ENCODE measurements around the gene MXD4.
"Not testable (repeated sequence)": the region's sequence is repeated elsewhere in the genome, so short reads cannot be mapped to it uniquely, and the experiment has no call there.

Gene MXD4

DNA sequence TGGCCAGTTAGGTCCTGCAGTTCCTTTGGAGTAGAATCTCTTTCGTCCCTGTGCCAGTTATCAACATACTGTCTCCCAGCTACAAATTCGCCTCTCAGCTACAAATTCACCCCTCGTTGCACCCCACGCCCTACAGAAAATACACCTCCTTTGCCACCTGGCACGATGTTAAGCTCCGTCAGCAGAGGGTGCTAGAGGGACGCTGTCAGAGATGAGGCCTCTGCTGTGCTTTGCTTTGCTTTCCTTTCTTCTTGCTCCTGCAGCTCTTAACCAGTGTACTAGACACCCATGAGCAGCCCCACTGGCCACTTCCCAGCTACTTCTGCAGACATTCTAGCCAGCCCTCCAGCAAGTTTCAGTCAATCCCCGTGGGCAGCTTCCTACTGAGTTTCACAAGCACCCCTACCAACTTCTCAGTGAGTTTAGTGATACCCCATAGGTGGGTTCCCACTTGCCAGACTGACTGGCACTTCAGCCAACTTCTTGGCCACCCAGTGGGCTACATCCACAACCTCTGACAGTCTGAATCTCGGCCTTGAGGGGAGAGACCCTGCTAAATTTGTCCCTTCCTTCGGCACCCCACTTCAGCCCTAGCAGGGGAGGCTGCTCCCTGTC is 41.8 kb downstream of the MXD4 start:
- DNase-seq (ENCODE audit: low spot score), result peak; percentile 76

DNA sequence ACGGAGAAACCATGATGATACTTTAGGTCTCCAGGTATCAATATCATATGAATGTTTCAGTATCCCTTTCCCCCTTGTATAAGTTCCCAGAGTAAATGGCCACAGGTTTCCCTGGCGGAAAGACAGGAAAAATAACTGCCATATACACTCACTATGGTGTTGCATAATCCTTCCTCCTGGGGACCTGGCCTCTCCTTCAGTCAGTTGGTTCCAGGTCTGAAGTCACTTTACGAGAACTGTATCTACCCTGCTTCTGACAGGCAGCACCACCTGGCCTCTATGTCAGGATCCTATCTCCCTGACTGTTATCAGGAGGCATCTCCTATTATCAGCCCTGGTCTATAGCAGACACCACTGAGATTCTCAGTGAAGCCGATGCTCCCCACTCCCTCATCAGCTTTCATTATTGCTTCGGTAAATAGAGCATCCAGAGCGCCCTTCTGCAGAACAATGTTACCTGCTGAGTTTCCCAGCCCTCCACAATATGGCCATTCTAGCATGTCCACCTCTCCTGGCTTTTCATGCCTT is 42.6 kb downstream of the MXD4 start:
- DNase-seq (ENCODE audit: low spot score), result no peak

DNA sequence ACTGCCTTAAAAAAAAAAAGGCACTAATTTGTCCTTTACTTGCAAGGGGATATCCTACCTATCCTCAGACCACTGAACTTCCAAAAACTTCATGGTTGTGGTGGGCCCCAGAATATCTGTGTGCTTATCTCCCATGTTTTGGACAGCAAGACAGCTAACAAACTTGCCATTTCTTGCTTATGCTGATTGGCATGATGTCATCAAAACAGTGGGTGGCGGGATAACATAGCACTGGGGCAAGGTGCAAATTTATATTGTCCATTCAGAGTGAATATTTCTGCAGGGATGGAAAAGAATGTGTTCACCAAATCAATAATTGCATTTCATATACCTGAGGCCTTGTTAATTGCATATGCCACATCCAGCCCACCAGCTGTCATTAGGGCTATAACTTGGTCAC is 43.5 kb downstream of the MXD4 start:
- DNase-seq (ENCODE audit: low spot score), result no peak

DNA sequence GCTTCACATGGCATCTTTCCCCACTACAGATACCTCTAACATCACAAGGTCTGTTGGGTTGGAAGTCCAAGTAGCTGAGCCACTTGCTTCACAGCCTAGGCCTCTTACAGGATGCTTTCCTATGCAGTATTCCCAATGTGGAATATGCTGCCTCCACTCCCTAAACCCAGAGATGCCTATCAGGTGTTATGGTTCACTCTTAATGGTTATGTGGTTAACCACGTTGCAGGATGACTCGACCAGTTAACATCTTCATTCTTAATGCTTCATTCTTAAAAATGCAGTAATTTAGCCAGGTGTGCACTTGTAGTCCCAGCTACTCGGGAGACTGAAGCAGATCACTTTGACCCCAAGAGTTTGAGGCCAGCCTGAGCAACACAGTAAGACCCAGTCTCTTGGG is 44.2 kb downstream of the MXD4 start:
- no peak for DNase-seq (ENCODE audit: low spot score)

DNA sequence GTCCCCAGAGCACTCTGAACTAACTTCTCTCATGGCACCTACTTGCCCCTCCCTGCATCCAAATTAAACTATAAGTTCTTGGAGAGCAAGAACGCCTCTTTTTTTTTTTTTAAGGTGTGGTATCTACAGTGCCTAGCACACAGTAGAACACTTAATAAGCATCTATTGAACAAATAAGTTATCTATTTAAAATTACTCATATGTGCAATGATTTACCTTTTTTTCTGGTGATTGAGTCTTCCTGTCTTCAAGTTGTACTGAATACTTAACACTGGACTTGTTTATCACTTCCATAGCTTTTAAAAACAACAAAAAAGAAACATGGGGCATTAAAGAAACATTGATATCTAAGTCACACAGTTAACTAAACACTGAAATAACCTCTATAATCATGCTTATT is 49.1 kb downstream of the MXD4 start:
- DNase-seq (ENCODE audit: low spot score), result no peak

DNA sequence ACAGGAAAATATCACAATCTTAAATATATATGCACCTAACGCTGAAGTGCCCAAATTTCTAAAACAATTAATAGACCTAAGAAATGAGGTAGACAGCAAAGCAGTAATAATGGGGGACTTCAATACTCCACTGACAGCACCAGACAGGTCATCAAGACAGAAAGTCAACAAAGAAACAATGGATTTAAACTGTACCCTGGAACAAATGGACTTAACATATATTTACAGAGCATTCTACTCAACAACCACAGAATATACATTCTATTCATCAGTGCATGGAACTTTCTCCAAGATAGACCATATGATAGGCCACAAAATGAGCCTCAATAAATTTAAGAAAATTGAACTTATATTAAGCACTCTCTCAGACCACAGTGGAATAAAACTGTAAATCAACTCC is 59.1 kb downstream of the MXD4 start:
- DNase-seq (ENCODE audit: low spot score), result not testable (repeated sequence)

Measured in ecto neural progenitor cell (in vitro differentiated cells).